ENCODE data around the gene FZR1. TPM values are rescaled to one million over a fixed set of nuclear protein-coding genes. Genes with fewer than 3 reads are reported as not detected.
A peak's percentile ranks its signal among the peaks of the same experiment; 100 is the strongest.

Gene FZR1
- total RNA-seq, 2 donors from 2014 or later, result 32.2 to 64.9 TPM

GRCh38 chr19:3535235-3535535 is 29.1 kb downstream of the FZR1 start:
- Histone ChIP-seq H3K27ac (no peak overlapping the region), H3K4me3 (no peak overlapping the region), H3K4me1 (replicated peaks) (no peaks in the 10 kb centered on the region), H3K36me3 (peaks cover 8 to 11% of the 10 kb centered on the region in 2 donors), H3K27me3 (replicated peaks; ENCODE audit: insufficient read depth) (no peaks in the 10 kb centered on the region), H3K9me3 (no peaks in the 10 kb centered on the region)
- WGBS, result 92% methylated on average over 9 of the region's 9 CpGs
- no peak for DNase-seq (ENCODE audit: low spot score)
- intact Hi-C loops (cut with DNase I), result no loop called here
- TF ChIP-seq POLR2A (IDR thresholded peaks at IDR 0.05) (no peak), POLR2AphosphoS5 (IDR thresholded peaks at IDR 0.05) (no peak), CTCF (IDR thresholded peaks at IDR 0.05) (no peak)

GRCh38 chr19:3535563-3535965 is 29.5 kb downstream of the FZR1 start:
- Histone ChIP-seq H3K27ac (no peak overlapping the region), H3K9me3 (no peaks in the 10 kb centered on the region), H3K36me3 (peaks cover 8 to 11% of the 10 kb centered on the region in 2 donors), H3K4me1 (replicated peaks) (no peaks in the 10 kb centered on the region), H3K27me3 (replicated peaks; ENCODE audit: insufficient read depth) (no peaks in the 10 kb centered on the region), H3K4me3 (no peak overlapping the region)
- no peak for DNase-seq (ENCODE audit: low spot score)
- WGBS, result 94% methylated on average over 14 of the region's 14 CpGs
- intact Hi-C loops (cut with DNase I), result no loop called here
- TF ChIP-seq POLR2A (IDR thresholded peaks at IDR 0.05) (no peak), POLR2AphosphoS5 (IDR thresholded peaks at IDR 0.05) (no peak), CTCF (IDR thresholded peaks at IDR 0.05) (no peak)

GRCh38 chr19:3535981-3536380 is 29.9 kb downstream of the FZR1 start:
- Histone ChIP-seq H3K36me3 (peaks cover 8 to 10% of the 10 kb centered on the region in 2 donors), H3K4me1 (replicated peaks) (no peaks in the 10 kb centered on the region), H3K4me3 (no peak overlapping the region), H3K27ac (no peak overlapping the region), H3K27me3 (replicated peaks; ENCODE audit: insufficient read depth) (no peaks in the 10 kb centered on the region), H3K9me3 (no peaks in the 10 kb centered on the region)
- no peak for DNase-seq (ENCODE audit: low spot score)
- intact Hi-C loops (cut with DNase I), result no loop called here
- TF ChIP-seq CTCF (IDR thresholded peaks at IDR 0.05), result no peak
- no peak for TF ChIP-seq POLR2A (IDR thresholded peaks at IDR 0.05)
- TF ChIP-seq POLR2AphosphoS5 (IDR thresholded peaks at IDR 0.05), result no peak
- WGBS, result 63% methylated on average over 10 of the region's 10 CpGs

- DNase-seq (ENCODE audit: low spot score), result no peak
- Histone ChIP-seq H3K27ac (peak overlapping the region in 1 of 2 donors; percentile 10), H3K27me3 (replicated peaks; ENCODE audit: insufficient read depth) (no peaks in the 10 kb centered on the region), H3K4me3 (no peak overlapping the region), H3K4me1 (replicated peaks) (no peaks in the 10 kb centered on the region), H3K36me3 (peaks cover 4 to 8% of the 10 kb centered on the region in 2 donors), H3K9me3 (no peaks in the 10 kb centered on the region)
- TF ChIP-seq POLR2AphosphoS5 (IDR thresholded peaks at IDR 0.05), result no peak
- TF ChIP-seq CTCF (IDR thresholded peaks at IDR 0.05), result no peak
- TF ChIP-seq POLR2A (IDR thresholded peaks at IDR 0.05), result no peak
- WGBS, result 59% methylated on average over 27 of the region's 27 CpGs
- intact Hi-C loops (cut with DNase I), result no loop called here
Measured at GRCh38 chr19:3536429-3537100, 30.5 kb downstream of the FZR1 start.

GRCh38 chr19:3537101-3537437 is 31.0 kb downstream of the FZR1 start:
- Histone ChIP-seq H3K4me3 (no peak overlapping the region), H3K27ac (peak overlapping the region in 1 of 2 donors; percentile 10), H3K9me3 (no peaks in the 10 kb centered on the region), H3K36me3 (peaks cover 0 to 8% of the 10 kb centered on the region in 2 donors), H3K27me3 (replicated peaks; ENCODE audit: insufficient read depth) (no peaks in the 10 kb centered on the region), H3K4me1 (replicated peaks) (no peaks in the 10 kb centered on the region)
- TF ChIP-seq CTCF (IDR thresholded peaks at IDR 0.05) (no peak), POLR2A (IDR thresholded peaks at IDR 0.05) (no peak), POLR2AphosphoS5 (IDR thresholded peaks at IDR 0.05) (no peak)
- intact Hi-C loops (cut with DNase I), result no loop called here
- WGBS, result 81% methylated on average over 13 of the region's 13 CpGs
- DNase-seq (ENCODE audit: low spot score), result no peak

Data from prostate gland (tissue), 2 donors.